SW480 (cell line): ENCODE data around the gene PDE3A.
A peak's percentile ranks its signal among the peaks of the same experiment; 100 is the strongest.
"Not testable (repeated sequence)": the region's sequence is repeated elsewhere in the genome, so short reads cannot be mapped to it uniquely, and the experiment has no call there.

Experiments
- DNase-seq: peaks from one replicate; pipeline ENCODE4 v3.0.0-alpha.2; 2016; ENCODE audit warnings: low spot score

The PDE3A gene

GRCh38 chr12:20368114-20368650 is at the start of gene PDE3A:
PDE3A (plus strand) TSS chr12:20368537; CDS start chr12:20369285, 748 bp downstream.
- DNase-seq = no peak

- DNase-seq = no peak
These were observed 49.0 kb upstream of the PDE3A start for GRCh38 chr12:20319366-20319765.

- no peak for DNase-seq
These were observed 47.8 kb upstream of the PDE3A start for GRCh38 chr12:20320552-20320951.

- DNase-seq = not testable (repeated sequence)
These were observed 37.4 kb upstream of the PDE3A start for GRCh38 chr12:20330826-20331505.

- no peak for DNase-seq
These were observed 29.3 kb upstream of the PDE3A start for GRCh38 chr12:20339060-20339459.

GRCh38 chr12:20342111-20342510 is 26.2 kb upstream of the PDE3A start:
- no peak for DNase-seq

- DNase-seq = no peak
These were observed 22.5 kb upstream of the PDE3A start for GRCh38 chr12:20345866-20346265.

GRCh38 chr12:20350026-20350425 is 18.3 kb upstream of the PDE3A start:
- DNase-seq = no peak

GRCh38 chr12:20350495-20350894 is 17.8 kb upstream of the PDE3A start:
- no peak for DNase-seq

- DNase-seq = no peak
These were observed 16.9 kb upstream of the PDE3A start for GRCh38 chr12:20351406-20351805.

- no peak for DNase-seq
These were observed 12.3 kb upstream of the PDE3A start for GRCh38 chr12:20356048-20356447.

- no peak for DNase-seq
These were observed 7.9 kb upstream of the PDE3A start for GRCh38 chr12:20360407-20360806.

GRCh38 chr12:20361416-20361815 is 6.9 kb upstream of the PDE3A start:
- no peak for DNase-seq

GRCh38 chr12:20364501-20364900 is 3.8 kb upstream of the PDE3A start:
- no peak for DNase-seq

GRCh38 chr12:20366776-20367409 is 1.4 kb upstream of the PDE3A start:
- no peak for DNase-seq

GRCh38 chr12:20367583-20368113 is 689 bp upstream of the PDE3A start:
- no peak for DNase-seq

GRCh38 chr12:20368651-20369304 is 441 bp downstream of the PDE3A start:
- DNase-seq = no peak

GRCh38 chr12:20369305-20370013 is 1.1 kb downstream of the PDE3A start:
- DNase-seq = peak; percentile 23

GRCh38 chr12:20370014-20370386 is 1.7 kb downstream of the PDE3A start:
- no peak for DNase-seq

GRCh38 chr12:20370866-20371519 is 2.7 kb downstream of the PDE3A start:
- no peak for DNase-seq

- DNase-seq = no peak
These were observed 4.2 kb downstream of the PDE3A start for GRCh38 chr12:20372326-20373096.
